HepG2 (cell line): ENCODE data around the gene CDC42SE2. TPM values are rescaled to one million over a fixed set of nuclear protein-coding genes. Genes with fewer than 3 reads are reported as not detected.

Source experiments
- ATAC-seq: fragments of 200-7000 bp; cut with Tn5 transposase; 3 replicates; pipeline ENCODE4 v1.9.1; 2020; ENCODE audit warnings: mild to moderate bottlenecking, moderate library complexity
- BruUV-seq: library from RNA; stranded (reverse); fragments of 400-500 nt; replicated peaks from 2 replicates; lab custom pipeline; 2021; lab: Mats Ljungman, UMichigan
- CTCF ChIA-PET: fragments of 300-600 bp; formaldehyde crosslinking; extraction: SDS; loops from one replicate; lab custom pipeline; 2021; ENCODE audit warnings: low total read pairs, inconsistent platforms, low intra/inter-chr PET ratio; lab: Yijun Ruan, JAX
- POLR2A ChIA-PET: fragments of 350-600 bp; sonication (Branson Sonifier 250); formaldehyde crosslinking; loops from one replicate; lab custom pipeline; 2020; ENCODE audit warnings: antibody characterized with exemption, inconsistent platforms; lab: Yijun Ruan, JAX
- DNase-seq: peaks from one replicate; pipeline ENCODE4 v3.0.0-alpha.2; 2015; ENCODE audit warnings: low spot score
- FAIRE-seq: peaks from 3 replicates; lab custom pipeline; 2011; peaks lifted over from hg19 to GRCh38; lab: Jason Lieb, UNC
- H2AFZ ChIP-seq: one replicate; pipeline ENCODE4 v1.6.1; 2011; ENCODE audit warnings: low read length, inconsistent platforms
- H3K27ac ChIP-seq: fragments of 300-600 bp; 3 replicates; pipeline ENCODE4 v1.8.0; 2011; ENCODE audit warnings: mixed run types, mild to moderate bottlenecking, mixed read lengths, low read length, inconsistent platforms; ENCODE audit not compliant: insufficient read depth; ENCODE audit errors: extremely low read length
- H3K27me3 ChIP-seq, 2 experiments: fragments of 200-600 bp in 1 of 2; 2 replicates in 1 of 2; 3 replicates in 1 of 2; pipeline versions ENCODE4 v1.6.0 to v1.8.0; 2011; ENCODE audit warnings: low read length in 2 of 2, mild to moderate bottlenecking in 2 of 2, moderate library complexity in 2 of 2, inconsistent platforms in 1 of 2; ENCODE audit not compliant: insufficient read depth in 2 of 2, control insufficient read depth in 1 of 2
- H3K36me3 ChIP-seq, 2 experiments: fragments of 200-600 bp in 1 of 2; replicated peaks in 1 of 2; 2 replicates in 1 of 2; 3 replicates in 1 of 2; pipeline versions ENCODE4 v1.5.1 to v1.8.0; 2011; ENCODE audit warnings: low read length in 2 of 2, inconsistent platforms in 1 of 2; ENCODE audit not compliant: insufficient read depth in 2 of 2, control insufficient read depth in 1 of 2
- H3K4me1 ChIP-seq: 2 replicates; pipeline ENCODE4 v1.5.1; 2012; ENCODE audit warnings: low read length, inconsistent platforms; ENCODE audit not compliant: insufficient read depth
- H3K4me2 ChIP-seq: 2 replicates; pipeline ENCODE4 v1.6.0; 2011; ENCODE audit warnings: low read depth, low read length, inconsistent platforms
- H3K4me3 ChIP-seq, 3 experiments: fragments of 200-600 bp in 1 of 3; sonication (generic), shearing (Covaris generic) in 1 of 3; replicated peaks in 1 of 3; 2 replicates each; pipeline ENCODE4 v1.5.1; 2011 to 2016; ENCODE audit warnings: low read length in 3 of 3, inconsistent platforms in 2 of 3, low read depth in 2 of 3, mild to moderate bottlenecking in 2 of 3, control low read depth in 1 of 3, mixed read lengths in 1 of 3; ENCODE audit not compliant: insufficient read depth in 1 of 3
- H3K79me2 ChIP-seq: one replicate; pipeline ENCODE4 v1.6.1; 2011; ENCODE audit warnings: low read length, inconsistent platforms; ENCODE audit not compliant: insufficient read depth
- H3K9ac ChIP-seq: 2 replicates; pipeline ENCODE4 v1.6.0; 2011; ENCODE audit warnings: mild to moderate bottlenecking, low read depth, low read length, inconsistent platforms; ENCODE audit not compliant: insufficient read depth
- H3K9me3 ChIP-seq: 2 replicates; pipeline ENCODE4 v1.5.1; 2012; ENCODE audit warnings: mild to moderate bottlenecking, low read length
- H4K20me1 ChIP-seq: 2 replicates; pipeline ENCODE4 v1.6.0; 2011; ENCODE audit warnings: inconsistent platforms, mild to moderate bottlenecking, low read length, moderate library complexity; ENCODE audit not compliant: insufficient read depth
- CBFB ChIP-seq: sonication (generic); formaldehyde crosslinking; IDR thresholded peaks from 2 replicates; pipeline ENCODE4 v1.4.0; 2020; ENCODE audit warnings: missing genetic modification reagents
- DRAP1 ChIP-seq: IDR thresholded peaks from 2 replicates; pipeline ENCODE4 v1.6.1; 2016; ENCODE audit warnings: missing genetic modification reagents, missing compliant biosample characterization
- GTF3A ChIP-seq: sonication (generic); formaldehyde crosslinking; conservative IDR thresholded peaks from 2 replicates; pipeline ENCODE4 v1.4.0; 2020; ENCODE audit warnings: mild to moderate bottlenecking, missing genetic modification reagents
- LCORL ChIP-seq, 2 experiments: fragments of 450-650 bp in 1 of 2; sonication (generic) in 1 of 2; formaldehyde crosslinking in 1 of 2; IDR thresholded peaks; 2 replicates each; pipeline versions ENCODE4 v1.5.0 to v1.6.1; 2017 to 2020; ENCODE audit warnings: antibody characterized with exemption in 1 of 2, missing genetic modification reagents in 1 of 2
- PAWR ChIP-seq: sonication (generic); formaldehyde crosslinking; IDR thresholded peaks from 2 replicates; pipeline ENCODE4 v1.4.0; 2020; ENCODE audit warnings: missing genetic modification reagents, mild to moderate bottlenecking, borderline replicate concordance
- RFX5 ChIP-seq: IDR thresholded peaks from 2 replicates; pipeline ENCODE4 v1.6.1; 2011; ENCODE audit warnings: low read depth, low read length, improper control_type of control experiment
- TBP ChIP-seq: sonication (generic); formaldehyde crosslinking; IDR thresholded peaks from 2 replicates; pipeline ENCODE4 v1.5.0; 2020; ENCODE audit warnings: missing genetic modification reagents
- ZNF367 ChIP-seq: sonication (generic); formaldehyde crosslinking; IDR thresholded peaks from 2 replicates; pipeline ENCODE4 v1.4.0; 2020; ENCODE audit warnings: missing genetic modification reagents, borderline replicate concordance
- ZNF576 ChIP-seq: sonication (generic); formaldehyde crosslinking; IDR thresholded peaks from 2 replicates; pipeline ENCODE4 v1.4.0; 2020; ENCODE audit warnings: mild to moderate bottlenecking, missing genetic modification reagents
- ZNF616 ChIP-seq: sonication (generic); formaldehyde crosslinking; IDR thresholded peaks from 2 replicates; pipeline ENCODE4 v1.5.0; 2020; ENCODE audit warnings: low read depth, mild to moderate bottlenecking, missing genetic modification reagents
- ZNF841 ChIP-seq: sonication (generic); formaldehyde crosslinking; IDR thresholded peaks from 2 replicates; pipeline ENCODE4 v1.8.1; 2023; ENCODE audit warnings: missing genetic modification reagents, borderline replicate concordance
- WGBS: methylation state at CpG from one replicate; pipeline ENCODE4 v1.1.6; 2017; ENCODE audit warnings: low lambda C conversion rate; 5-methylcytosine and 5-hydroxymethylcytosine counted together
- in situ Hi-C: cut with HindIII; loops from 2 replicates; pipeline ENCODE4 v1.10.0; 2017; ENCODE audit warnings: low pct_unique_long_range_greater_than_20kb; ENCODE audit not compliant: extremely low pct_ligation_motif_present
- intact Hi-C: fragments of 100-400 bp; cut with micrococcal nuclease; formaldehyde crosslinking; loops from one replicate; pipeline ENCODE4 v1.10.0; 2022; ENCODE audit not compliant: unreplicated experiment
- polyA plus RNA-seq, 8 experiments: library from polyadenylated mRNA; depleted of rRNA in 3 of 8; stranded (reverse) in 7 of 8; unstranded in 1 of 8; fragments of >200 nt; fragmentation: Illumina TruSeq in 4 of 8; extraction: Trizol in 4 of 8; gene quantifications; 2 replicates each; pipeline versions ENCODE4 v1.2.1 to v1.2.3, GENCODE V29; 2011 to 2016; ENCODE audit warnings: low read depth in 4 of 8, missing spikeins in 1 of 8, mixed read lengths in 1 of 8; ENCODE audit not compliant: insufficient read depth in 1 of 8
- total RNA-seq, 5 experiments: library from RNA; depleted of rRNA; stranded (reverse); fragments of >200 nt; fragmentation: Illumina TruSeq; extraction: Trizol; gene quantifications; 2 replicates each; pipeline ENCODE4 v1.2.3, GENCODE V29; 2016; ENCODE audit warnings: low read depth in 1 of 5
- TF ChIP-seq, protein P1 (sequence below), 2 experiments: fragments of 450-650 bp in 1 of 2; sonication (generic) in 1 of 2; formaldehyde crosslinking; IDR thresholded peaks; 2 replicates each; pipeline versions ENCODE4 v1.5.0 to v1.8.0; 2020 to 2022; ENCODE audit warnings: mild to moderate bottlenecking in 1 of 2, missing genetic modification reagents in 1 of 2

Gene CDC42SE2
- total and polyA plus RNA-seq, 2 of the 13 experiments (the other 11 are each of a cell fraction or from before 2014, with no cell fraction given): 19.6 to 25.0 TPM

DNA sequence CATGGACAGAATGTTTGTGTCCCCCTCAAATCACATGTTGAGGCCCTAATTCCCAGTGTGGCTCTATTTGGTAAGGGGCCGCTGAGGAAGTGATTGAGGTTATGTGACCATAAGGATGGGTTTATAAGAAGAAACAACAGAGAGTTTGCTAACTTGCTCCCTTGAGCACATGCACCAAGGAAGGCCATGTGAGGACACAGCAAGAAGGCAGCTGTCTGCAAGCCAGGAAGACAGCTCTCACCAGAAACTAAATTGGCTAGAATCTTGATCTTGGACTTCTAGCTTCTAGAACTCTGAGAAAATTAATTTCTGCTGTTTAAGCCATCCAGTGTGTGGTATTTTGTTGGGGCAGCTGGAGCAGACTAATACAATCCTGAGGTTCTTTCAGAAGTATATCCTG, 35.2 kb upstream of the CDC42SE2 start (continued):
- TF ChIP-seq LCORL (IDR thresholded peaks at IDR 0.05): no peak
- no peak for TF ChIP-seq LCORL (CRISPR knock-in tag; IDR thresholded peaks at IDR 0.05)

GRCh38 chr5:131229623-131230022, 34.2 kb upstream of the CDC42SE2 start:
- in situ Hi-C loops: no loop called here

More at GRCh38 chr5:131229623-131230022, 34.2 kb upstream of the CDC42SE2 start:
- BruUV-seq: no TSS peak
- ATAC-seq: no peak
- Histone ChIP-seq H3K9ac (no peak overlapping the region), H4K20me1 (no peaks in the 10 kb centered on the region), H3K9me3 (no peaks in the 10 kb centered on the region), H3K27ac (no peak overlapping the region), H3K4me2 (no peak overlapping the region), H3K4me3 (no peak overlapping the region), H2AFZ (no peak overlapping the region), H3K79me2 (no peaks in the 10 kb centered on the region), H3K4me1 (no peaks in the 10 kb centered on the region), H3K27me3 (peaks cover 0 to 1% of the 10 kb centered on the region in 2 experiments; a peak in 1 of 5 replicates), H3K36me3 (no peaks in the 10 kb centered on the region)
- FAIRE-seq: no peak
- ChIA-PET POLR2A (no interaction called here), CTCF (no interaction called here)
- TF ChIP-seq ZNF841 (CRISPR knock-in tag) (no peak), ZNF367 (CRISPR knock-in tag) (no peak), TBP (CRISPR knock-in tag) (no peak), ZNF616 (CRISPR knock-in tag) (no peak), RFX5 (no peak), ZNF576 (CRISPR knock-in tag) (no peak), CBFB (CRISPR knock-in tag) (no peak), GTF3A (CRISPR knock-in tag) (no peak), DRAP1 (no peak), PAWR (CRISPR knock-in tag) (no peak)
- TF ChIP-seq, protein P1, sequence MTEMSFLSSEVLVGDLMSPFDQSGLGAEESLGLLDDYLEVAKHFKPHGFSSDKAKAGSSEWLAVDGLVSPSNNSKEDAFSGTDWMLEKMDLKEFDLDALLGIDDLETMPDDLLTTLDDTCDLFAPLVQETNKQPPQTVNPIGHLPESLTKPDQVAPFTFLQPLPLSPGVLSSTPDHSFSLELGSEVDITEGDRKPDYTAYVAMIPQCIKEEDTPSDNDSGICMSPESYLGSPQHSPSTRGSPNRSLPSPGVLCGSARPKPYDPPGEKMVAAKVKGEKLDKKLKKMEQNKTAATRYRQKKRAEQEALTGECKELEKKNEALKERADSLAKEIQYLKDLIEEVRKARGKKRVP (CRISPR knock-in tag; IDR thresholded peaks at IDR 0.05): no peak
- DNase-seq: no peak
- 60% methylated on average over 4 of the region's 4 CpGs for WGBS
- intact Hi-C loops: no loop called here
